GM18526 (cell line): Measurements from ENCODE around the gene CYCS.

Experiments used
- POLR2A ChIP-seq: IDR thresholded peaks from 3 replicates; pipeline ENCODE4 v1.6.1; 2011; ENCODE audit not compliant: insufficient read length; ENCODE audit errors: extremely low read depth

The CYCS gene

GRCh38 chr7:25125137-25125946 is at the start of gene CYCS:
Gene CYCS, minus strand, starts transcription at chr7:25125260. Its CDS starts 1,141 bp downstream, at chr7:25124119.
- TF ChIP-seq POLR2A = peak; percentile 99

GRCh38 chr7:25173184-25173583 is 48.1 kb upstream of the CYCS start:
- TF ChIP-seq POLR2A = no peak

GRCh38 chr7:25171516-25171915 is 46.5 kb upstream of the CYCS start:
- no peak for TF ChIP-seq POLR2A

- TF ChIP-seq POLR2A = no peak
Observed at GRCh38 chr7:25171071-25171470, 46.0 kb upstream of the CYCS start.

- no peak for TF ChIP-seq POLR2A
Observed at GRCh38 chr7:25169683-25170082, 44.6 kb upstream of the CYCS start.

- TF ChIP-seq POLR2A = no peak
Observed at GRCh38 chr7:25168145-25168544, 43.1 kb upstream of the CYCS start.

GRCh38 chr7:25167262-25167843 is 42.3 kb upstream of the CYCS start:
- no peak for TF ChIP-seq POLR2A

- TF ChIP-seq POLR2A = no peak
Observed at GRCh38 chr7:25158966-25159365, 33.9 kb upstream of the CYCS start.

GRCh38 chr7:25151773-25152172 is 26.7 kb upstream of the CYCS start:
- no peak for TF ChIP-seq POLR2A

GRCh38 chr7:25149836-25150235 is 24.8 kb upstream of the CYCS start:
- no peak for TF ChIP-seq POLR2A

GRCh38 chr7:25148772-25149575 is 23.9 kb upstream of the CYCS start:
- no peak for TF ChIP-seq POLR2A

GRCh38 chr7:25143763-25144162 is 18.7 kb upstream of the CYCS start:
- TF ChIP-seq POLR2A = no peak

GRCh38 chr7:25139536-25139935 is 14.5 kb upstream of the CYCS start:
- TF ChIP-seq POLR2A = no peak

- TF ChIP-seq POLR2A = no peak
Observed at GRCh38 chr7:25134358-25135010, 9.4 kb upstream of the CYCS start.

GRCh38 chr7:25132430-25132829 is 7.4 kb upstream of the CYCS start:
- TF ChIP-seq POLR2A = no peak

GRCh38 chr7:25126751-25127150 is 1.7 kb upstream of the CYCS start:
- TF ChIP-seq POLR2A = no peak
